ENCODE results near the gene USP3.

The USP3 gene

GRCh38 chr15:63500265-63501250 lies 3.8 kb upstream of the USP3 start:
- no peak for TF ChIP-seq EZH2phosphoT487 (IDR thresholded peaks at IDR 0.05; ENCODE audit: borderline replicate concordance)
- no peak for TF ChIP-seq CTCF (conservative IDR thresholded peaks at IDR 0.05; ENCODE audit: low read length)
- Histone ChIP-seq H4K20me1 (ENCODE audit: insufficient read depth, low read length, poor library complexity, severe bottlenecking) (no peaks in the 10 kb centered on the region), H3K9ac (ENCODE audit: low read depth, low read length, poor library complexity, severe bottlenecking) (no peak overlapping the region), H3K9me3 (ENCODE audit: insufficient read depth, low read depth, low read length) (no peaks in the 10 kb centered on the region), H2AFZ (ENCODE audit: low read length) (no peak overlapping the region), H3K4me1 (ENCODE audit: insufficient read depth, low read length, poor library complexity, severe bottlenecking) (peaks cover 18% of the 10 kb centered on the region), H3K36me3 (ENCODE audit: insufficient read depth, low read length) (no peaks in the 10 kb centered on the region), H3K9me2 (replicated peaks; ENCODE audit: low read depth, low read length) (no peaks in the 10 kb centered on the region), H3F3A (ENCODE audit: low read depth) (peaks cover 3% of the 10 kb centered on the region; the same call in 1 of the 2 replicates), H3K4me3 (ENCODE audit: low read length, poor library complexity, severe bottlenecking) (no peak overlapping the region), H3K27me3 (ENCODE audit: insufficient read depth, low read length, poor library complexity, severe bottlenecking) (no peaks in the 10 kb centered on the region), H3K79me2 (ENCODE audit: insufficient read depth, low read length) (peaks cover 8% of the 10 kb centered on the region), H3K4me2 (ENCODE audit: low read depth, low read length, poor library complexity, severe bottlenecking) (no peak overlapping the region)

GRCh38 chr15:63501256-63502089 lies 2.9 kb upstream of the USP3 start:
- Histone ChIP-seq H3K36me3 (ENCODE audit: insufficient read depth, low read length) (no peaks in the 10 kb centered on the region), H2AFZ (ENCODE audit: low read length) (no peak overlapping the region), H3K9ac (ENCODE audit: low read depth, low read length, poor library complexity, severe bottlenecking) (no peak overlapping the region), H3K79me2 (ENCODE audit: insufficient read depth, low read length) (peaks cover 17% of the 10 kb centered on the region), H4K20me1 (ENCODE audit: insufficient read depth, low read length, poor library complexity, severe bottlenecking) (peaks cover 8% of the 10 kb centered on the region), H3K4me2 (ENCODE audit: low read depth, low read length, poor library complexity, severe bottlenecking) (no peak overlapping the region), H3K4me1 (ENCODE audit: insufficient read depth, low read length, poor library complexity, severe bottlenecking) (peaks cover 25% of the 10 kb centered on the region), H3K9me3 (ENCODE audit: insufficient read depth, low read depth, low read length) (no peaks in the 10 kb centered on the region), H3K4me3 (ENCODE audit: low read length, poor library complexity, severe bottlenecking) (no peak overlapping the region), H3K9me2 (replicated peaks; ENCODE audit: low read depth, low read length) (no peaks in the 10 kb centered on the region), H3F3A (ENCODE audit: low read depth) (peaks cover 3% of the 10 kb centered on the region; the same call in 1 of the 2 replicates), H3K27me3 (ENCODE audit: insufficient read depth, low read length, poor library complexity, severe bottlenecking) (no peaks in the 10 kb centered on the region)
- no peak for TF ChIP-seq EZH2phosphoT487 (IDR thresholded peaks at IDR 0.05; ENCODE audit: borderline replicate concordance)
- TF ChIP-seq CTCF (conservative IDR thresholded peaks at IDR 0.05; ENCODE audit: low read length), result no peak

DNA sequence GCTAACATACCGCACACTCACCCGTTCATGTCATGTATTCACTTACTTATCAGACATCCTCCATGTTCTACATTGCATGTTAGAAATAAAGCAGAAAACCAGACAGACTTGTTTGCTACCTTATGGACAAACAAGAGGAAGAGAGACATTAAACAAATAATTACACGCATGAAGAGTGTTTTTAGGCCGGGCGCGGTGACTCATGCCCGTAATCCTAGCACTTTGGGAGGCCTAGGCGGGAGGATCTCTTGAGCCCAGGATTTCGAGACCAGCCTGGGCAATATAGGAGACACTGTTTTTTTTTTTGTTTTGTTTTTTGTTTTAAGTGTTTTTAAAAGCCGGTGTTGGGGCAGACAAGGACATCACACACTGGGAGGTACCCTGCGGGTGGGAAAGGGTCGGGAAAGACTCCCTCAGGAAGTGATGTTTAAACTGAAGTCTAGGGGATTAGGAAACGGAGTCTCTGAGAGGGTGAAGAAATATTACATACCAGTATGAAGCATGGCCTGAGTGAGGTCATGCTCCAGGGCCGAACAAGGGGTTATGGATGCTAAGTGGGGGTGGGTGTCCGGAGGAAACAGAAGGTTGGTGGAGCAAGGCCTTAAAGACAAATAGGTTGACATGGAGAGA lies 2.1 kb upstream of the USP3 start:
- Histone ChIP-seq H3K4me1 (ENCODE audit: insufficient read depth, low read length, poor library complexity, severe bottlenecking) (peaks cover 28% of the 10 kb centered on the region), H3K9ac (ENCODE audit: low read depth, low read length, poor library complexity, severe bottlenecking) (no peak overlapping the region), H4K20me1 (ENCODE audit: insufficient read depth, low read length, poor library complexity, severe bottlenecking) (peaks cover 16% of the 10 kb centered on the region), H3K4me2 (ENCODE audit: low read depth, low read length, poor library complexity, severe bottlenecking) (no peak overlapping the region), H2AFZ (ENCODE audit: low read length) (no peak overlapping the region), H3K9me2 (replicated peaks; ENCODE audit: low read depth, low read length) (no peaks in the 10 kb centered on the region), H3K4me3 (ENCODE audit: low read length, poor library complexity, severe bottlenecking) (no peak overlapping the region), H3K9me3 (ENCODE audit: insufficient read depth, low read depth, low read length) (no peaks in the 10 kb centered on the region), H3K79me2 (ENCODE audit: insufficient read depth, low read length) (peaks cover 25% of the 10 kb centered on the region), H3K27me3 (ENCODE audit: insufficient read depth, low read length, poor library complexity, severe bottlenecking) (no peaks in the 10 kb centered on the region), H3K36me3 (ENCODE audit: insufficient read depth, low read length) (no peaks in the 10 kb centered on the region), H3F3A (ENCODE audit: low read depth) (peaks cover 3% of the 10 kb centered on the region; the same call in 1 of the 2 replicates)
- TF ChIP-seq CTCF (conservative IDR thresholded peaks at IDR 0.05; ENCODE audit: low read length), result no peak
- TF ChIP-seq EZH2phosphoT487 (IDR thresholded peaks at IDR 0.05; ENCODE audit: borderline replicate concordance), result no peak
